Measurements from ENCODE around the gene EPC2.

The EPC2 gene

DNA sequence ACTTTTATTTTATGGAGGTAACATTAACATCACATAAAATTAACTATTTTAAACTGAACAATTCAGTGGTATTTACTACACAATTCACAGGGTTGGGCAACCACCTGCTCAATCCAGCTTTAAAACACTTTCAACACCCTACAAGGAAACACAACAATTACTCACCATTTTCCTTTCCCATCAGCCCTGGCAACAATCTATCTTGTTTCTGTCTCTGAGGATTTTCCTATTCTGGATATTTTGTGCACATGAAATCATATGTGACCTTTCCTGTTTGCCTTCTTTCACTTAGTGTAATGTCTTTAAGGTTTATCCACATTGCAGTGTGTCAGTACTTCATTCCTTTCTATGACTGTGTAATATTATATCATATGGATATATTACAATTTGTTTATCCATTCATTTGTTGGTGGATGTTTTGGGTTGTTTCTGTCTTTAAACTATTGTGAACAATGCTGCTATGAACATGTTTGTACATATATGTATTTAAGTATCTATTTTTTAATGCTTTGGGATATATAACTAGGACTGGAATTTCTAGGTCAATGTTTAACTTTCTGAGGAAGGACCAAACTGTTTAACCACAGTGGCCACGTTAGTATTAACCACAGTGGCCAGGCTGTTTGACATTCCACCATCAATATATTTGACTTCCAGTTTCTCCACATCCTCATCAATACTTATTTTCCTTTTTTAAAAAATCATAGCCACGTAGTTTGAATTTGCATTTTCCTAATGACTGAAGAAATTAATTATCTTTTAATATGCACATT is 158.1 kb downstream of the EPC2 start:
- H3K36me3 Mint-ChIP-seq (ENCODE audit: low read depth): no peaks in the 10 kb centered on the region
- no peaks in the 10 kb centered on the region for H3K4me1 Mint-ChIP-seq (ENCODE audit: low read depth)
- H3K4me3 Mint-ChIP-seq: no peak overlapping the region
- no peaks in the 10 kb centered on the region for H3K27me3 Mint-ChIP-seq
- no peak overlapping the region for H3K27ac Mint-ChIP-seq
- peaks cover 15% of the 10 kb centered on the region for H3K9me3 Mint-ChIP-seq
- intact Hi-C loops (cut with micrococcal nuclease): no loop called here

DNA sequence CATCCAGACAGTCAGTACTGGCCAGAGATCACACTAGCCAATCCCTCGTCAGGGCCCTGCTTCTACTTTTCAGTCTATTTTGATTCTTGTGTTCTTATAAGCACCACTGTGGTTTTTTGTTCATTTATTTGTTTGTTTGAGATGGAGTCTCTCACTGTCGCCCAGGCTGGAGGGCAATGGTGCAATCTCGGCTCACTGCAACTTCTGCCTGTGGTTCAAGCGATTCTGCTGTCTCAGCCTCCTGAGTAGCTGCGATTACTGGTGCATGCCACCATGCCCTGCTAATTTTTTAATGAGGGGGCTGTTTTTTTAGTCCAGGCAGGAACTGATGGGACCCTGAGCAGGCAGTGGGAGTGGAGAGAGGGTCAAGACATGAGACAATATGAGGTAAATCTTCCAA is 165.5 kb downstream of the EPC2 start:
- intact Hi-C loops (cut with micrococcal nuclease): no loop called here
- Mint-ChIP-seq H3K9me3 (peaks cover 15% of the 10 kb centered on the region), H3K4me1 (ENCODE audit: low read depth) (no peaks in the 10 kb centered on the region), H3K27ac (no peak overlapping the region), H3K4me3 (no peak overlapping the region), H3K36me3 (ENCODE audit: low read depth) (no peaks in the 10 kb centered on the region), H3K27me3 (no peaks in the 10 kb centered on the region)

DNA sequence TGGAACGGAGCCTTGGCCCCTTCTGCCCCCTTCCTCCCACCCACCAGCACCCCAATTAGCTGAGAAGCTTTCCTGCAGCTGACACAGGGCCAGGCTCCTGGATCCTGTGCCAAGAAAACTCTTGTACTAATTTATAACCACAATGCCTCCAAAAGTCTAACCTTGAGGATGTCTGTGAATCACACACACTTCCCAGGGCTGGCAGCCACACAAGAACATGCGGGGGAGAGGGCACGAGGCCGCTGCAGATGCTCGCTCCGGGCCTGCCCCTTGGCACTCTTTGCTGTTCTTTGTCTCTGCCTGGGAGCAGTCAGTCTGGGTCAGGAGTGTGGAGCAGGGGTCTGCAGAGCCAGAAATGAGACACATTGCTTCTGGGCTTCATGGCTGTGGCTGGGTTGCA is 167.8 kb downstream of the EPC2 start:
- no peak overlapping the region for H3K27ac Mint-ChIP-seq
- H3K36me3 Mint-ChIP-seq (ENCODE audit: low read depth): no peaks in the 10 kb centered on the region
- peaks cover 3% of the 10 kb centered on the region for H3K4me1 Mint-ChIP-seq (ENCODE audit: low read depth)
- intact Hi-C loops (cut with micrococcal nuclease): no loop called here
- peaks cover 10% of the 10 kb centered on the region for H3K27me3 Mint-ChIP-seq
- H3K4me3 Mint-ChIP-seq: no peak overlapping the region
- no peaks in the 10 kb centered on the region for H3K9me3 Mint-ChIP-seq

DNA sequence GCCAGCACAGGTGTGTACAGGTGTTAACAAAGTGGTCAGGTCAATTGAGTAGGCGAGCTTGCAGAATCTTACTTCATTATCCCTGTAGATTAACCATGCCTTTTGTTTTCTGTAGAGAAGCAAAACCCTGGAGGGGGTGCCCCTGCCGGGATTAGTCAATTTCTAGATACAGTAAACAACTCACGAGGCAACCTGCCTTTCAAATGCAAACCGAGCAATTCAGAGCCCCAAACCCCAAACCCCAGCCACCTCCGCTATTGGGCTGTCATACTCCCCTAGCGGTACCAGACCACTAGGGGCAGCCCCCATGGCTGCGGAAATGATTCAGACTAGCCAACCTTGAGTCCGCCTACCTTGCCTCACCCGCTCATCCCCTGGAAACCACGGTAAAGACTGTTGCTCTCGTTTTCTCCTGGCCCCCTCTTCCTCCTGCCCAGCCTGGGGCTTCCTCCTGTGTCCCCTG is 169.1 kb downstream of the EPC2 start:
- Mint-ChIP-seq H3K27me3 (peaks cover 15% of the 10 kb centered on the region), H3K4me1 (ENCODE audit: low read depth) (peaks cover 6% of the 10 kb centered on the region), H3K4me3 (no peak overlapping the region), H3K27ac (no peak overlapping the region), H3K9me3 (no peaks in the 10 kb centered on the region), H3K36me3 (ENCODE audit: low read depth) (no peaks in the 10 kb centered on the region)
- intact Hi-C loops (cut with micrococcal nuclease): no loop called here

DNA sequence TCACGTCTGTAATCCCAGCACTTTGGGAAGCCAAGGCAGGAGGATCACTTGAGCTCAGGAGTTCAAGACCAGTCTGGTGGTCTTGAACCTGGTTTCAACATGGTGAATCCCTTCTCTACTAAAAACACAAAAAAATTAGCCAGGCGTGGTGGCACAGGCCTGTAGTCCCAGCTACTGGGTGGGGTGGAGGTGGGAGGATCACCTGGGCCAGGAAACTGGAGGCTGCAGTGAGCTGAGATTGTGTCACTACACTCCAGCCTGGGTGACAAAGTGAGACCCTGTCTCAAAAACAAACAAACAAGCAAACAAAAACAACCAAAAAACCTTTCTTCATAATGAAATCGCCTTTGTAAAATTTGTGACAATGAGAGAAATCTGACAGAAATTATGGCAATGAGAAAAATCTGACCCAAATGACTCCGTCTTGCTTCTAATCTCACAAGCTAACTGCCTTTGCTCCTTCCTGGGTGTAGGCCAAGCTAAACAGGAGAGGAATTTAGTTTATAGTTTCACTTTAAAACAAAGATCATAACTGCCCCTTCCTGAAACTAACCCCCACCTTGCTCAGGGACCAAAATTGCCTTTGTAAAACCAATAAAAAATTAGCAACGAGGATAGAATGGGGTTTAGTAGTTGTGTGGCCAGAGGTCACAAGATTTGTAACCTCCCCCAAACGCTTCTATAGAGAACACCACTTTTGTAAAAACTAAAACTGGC is 169.8 kb downstream of the EPC2 start:
- no peak overlapping the region for H3K4me3 Mint-ChIP-seq
- intact Hi-C loops (cut with micrococcal nuclease): no loop called here
- no peaks in the 10 kb centered on the region for H3K9me3 Mint-ChIP-seq
- H3K4me1 Mint-ChIP-seq (ENCODE audit: low read depth): peaks cover 6% of the 10 kb centered on the region
- H3K27me3 Mint-ChIP-seq: peaks cover 15% of the 10 kb centered on the region
- H3K27ac Mint-ChIP-seq: no peak overlapping the region
- H3K36me3 Mint-ChIP-seq (ENCODE audit: low read depth): no peaks in the 10 kb centered on the region

DNA sequence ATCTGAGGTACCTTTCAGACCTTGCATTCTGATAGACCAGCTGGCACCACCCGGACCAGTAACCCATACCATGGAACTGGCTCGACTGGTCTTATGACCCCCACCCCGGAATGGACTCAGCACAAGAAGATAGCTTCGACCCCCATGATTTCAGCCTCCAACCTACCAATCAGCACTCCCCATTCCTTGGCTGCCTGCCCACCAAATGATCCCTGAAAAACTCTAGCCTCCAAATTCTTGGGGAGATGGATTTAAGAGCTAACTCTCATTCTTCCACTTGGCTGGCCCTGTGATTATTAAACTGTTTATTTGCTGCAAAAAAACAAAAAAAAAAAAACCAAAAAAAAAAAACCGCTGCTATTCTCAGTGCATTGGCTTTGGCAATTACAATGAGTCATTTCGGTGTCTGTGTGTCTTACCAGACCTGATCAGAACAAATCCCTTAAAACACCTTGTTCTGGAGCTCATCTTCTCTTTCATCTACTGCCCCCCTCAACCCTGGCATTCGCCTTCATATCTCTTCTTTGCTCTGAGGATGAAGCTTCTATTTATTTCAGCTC is 170.4 kb downstream of the EPC2 start:
- Mint-ChIP-seq H3K36me3 (ENCODE audit: low read depth) (no peaks in the 10 kb centered on the region), H3K27me3 (peaks cover 15% of the 10 kb centered on the region), H3K4me3 (no peak overlapping the region), H3K9me3 (no peaks in the 10 kb centered on the region), H3K27ac (no peak overlapping the region), H3K4me1 (ENCODE audit: low read depth) (peaks cover 6% of the 10 kb centered on the region)
- intact Hi-C loops (cut with micrococcal nuclease): no loop called here

DNA sequence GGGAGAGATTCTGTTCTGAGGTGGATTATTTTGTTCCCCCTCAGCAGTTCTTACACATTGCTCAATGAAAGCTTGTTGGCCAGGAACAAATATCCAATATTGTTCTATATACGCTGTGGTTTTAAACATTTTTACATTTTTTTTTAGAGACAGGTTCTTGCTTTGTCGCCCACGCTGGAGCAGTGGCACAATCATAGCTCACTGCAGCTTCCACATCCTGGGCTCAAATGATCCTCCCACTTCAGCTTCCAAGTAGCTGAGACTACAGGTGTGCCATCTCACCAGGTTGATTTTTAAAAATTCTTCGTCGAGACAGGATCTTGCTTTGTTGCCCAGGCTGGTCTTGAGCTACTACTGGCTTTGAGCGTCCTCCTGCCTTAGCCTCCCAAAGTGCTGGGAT is 171.6 kb downstream of the EPC2 start:
- Mint-ChIP-seq H3K9me3 (no peaks in the 10 kb centered on the region), H3K36me3 (ENCODE audit: low read depth) (no peaks in the 10 kb centered on the region), H3K4me3 (no peak overlapping the region), H3K27ac (no peak overlapping the region), H3K4me1 (ENCODE audit: low read depth) (peaks cover 6% of the 10 kb centered on the region), H3K27me3 (peaks cover 15% of the 10 kb centered on the region)
- intact Hi-C loops (cut with micrococcal nuclease): no loop called here

DNA sequence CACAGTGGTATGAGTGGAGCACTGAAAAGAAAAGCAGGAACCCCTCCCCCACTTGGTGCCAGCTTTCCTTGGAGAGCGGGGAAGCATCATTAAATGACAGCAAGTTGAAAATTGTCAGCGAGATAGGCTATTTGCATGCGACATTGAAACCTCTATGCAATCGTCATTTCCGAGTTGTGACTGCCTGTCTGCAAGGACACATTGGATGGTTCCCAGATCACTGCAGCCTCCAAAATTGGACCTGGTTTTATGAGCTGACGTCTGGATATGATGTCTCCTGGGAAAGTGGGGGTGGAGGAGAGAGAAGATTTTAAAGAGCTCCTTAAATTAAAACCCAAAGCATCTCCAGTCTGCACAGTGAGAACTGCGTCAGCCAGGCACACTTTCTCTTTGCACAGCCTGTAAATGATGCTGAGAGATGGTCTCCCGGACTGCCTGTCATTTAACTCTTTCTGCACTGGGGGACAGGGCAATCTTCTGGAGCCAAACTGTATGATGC is 172.7 kb downstream of the EPC2 start:
- Mint-ChIP-seq H3K9me3 (no peaks in the 10 kb centered on the region), H3K27me3 (peaks cover 15% of the 10 kb centered on the region), H3K4me3 (no peak overlapping the region), H3K27ac (no peak overlapping the region), H3K4me1 (ENCODE audit: low read depth) (peaks cover 6% of the 10 kb centered on the region), H3K36me3 (ENCODE audit: low read depth) (no peaks in the 10 kb centered on the region)
- intact Hi-C loops (cut with micrococcal nuclease): no loop called here

DNA sequence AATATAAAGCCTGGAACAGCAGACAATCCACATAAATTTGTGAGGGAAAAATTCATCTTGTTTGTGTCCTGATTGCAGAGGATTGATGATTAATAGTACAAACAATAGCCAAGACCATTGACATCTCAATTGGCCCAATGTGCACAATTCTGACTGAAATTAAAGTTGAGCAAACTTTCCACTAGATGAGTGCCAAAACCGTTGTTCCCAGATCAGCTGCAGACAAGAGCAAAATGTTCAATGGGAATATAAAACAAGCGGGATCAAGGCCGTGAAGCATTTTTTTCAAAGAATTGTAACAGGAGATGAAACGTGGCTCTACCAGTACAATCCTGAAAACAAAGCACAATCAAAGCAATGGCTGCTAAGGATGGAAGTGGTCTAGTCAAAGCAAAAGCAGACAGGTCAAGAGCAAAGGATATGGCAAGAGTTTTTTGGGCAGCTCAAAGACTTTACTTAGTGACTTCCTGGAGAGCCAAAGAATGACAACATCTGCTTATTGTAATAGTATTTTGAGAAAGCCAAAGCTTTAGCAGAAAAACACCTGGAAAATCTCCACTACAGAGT is 174.6 kb downstream of the EPC2 start:
- Mint-ChIP-seq H3K4me3 (no peak overlapping the region), H3K4me1 (ENCODE audit: low read depth) (peaks cover 6% of the 10 kb centered on the region), H3K27ac (no peak overlapping the region), H3K27me3 (peaks cover 15% of the 10 kb centered on the region), H3K9me3 (no peaks in the 10 kb centered on the region), H3K36me3 (ENCODE audit: low read depth) (no peaks in the 10 kb centered on the region)
- intact Hi-C loops (cut with micrococcal nuclease): no loop called here

DNA sequence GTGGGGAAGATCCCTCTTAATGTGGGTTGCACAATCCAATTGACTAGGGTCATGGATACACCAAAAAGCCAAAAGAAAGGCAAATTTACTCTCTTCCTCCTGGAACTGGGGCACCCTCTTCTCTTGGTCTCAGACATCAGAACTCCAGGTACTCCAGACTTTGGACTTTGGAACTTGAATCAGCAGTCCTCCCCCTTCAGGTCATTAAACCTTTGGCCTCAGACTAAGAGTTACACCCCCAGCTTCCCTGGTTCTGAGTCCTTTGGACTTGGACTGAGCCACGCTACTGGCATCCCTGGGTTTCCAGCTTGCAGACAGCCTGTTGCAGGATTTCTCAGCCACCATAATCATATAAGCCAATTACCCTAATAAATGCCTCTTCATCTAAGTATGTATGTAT is 179.6 kb downstream of the EPC2 start:
- no peaks in the 10 kb centered on the region for H3K27me3 Mint-ChIP-seq
- H3K9me3 Mint-ChIP-seq: no peaks in the 10 kb centered on the region
- intact Hi-C loops (cut with micrococcal nuclease): no loop called here
- H3K36me3 Mint-ChIP-seq (ENCODE audit: low read depth): no peaks in the 10 kb centered on the region
- no peak overlapping the region for H3K27ac Mint-ChIP-seq
- H3K4me1 Mint-ChIP-seq (ENCODE audit: low read depth): no peaks in the 10 kb centered on the region
- no peak overlapping the region for H3K4me3 Mint-ChIP-seq

DNA sequence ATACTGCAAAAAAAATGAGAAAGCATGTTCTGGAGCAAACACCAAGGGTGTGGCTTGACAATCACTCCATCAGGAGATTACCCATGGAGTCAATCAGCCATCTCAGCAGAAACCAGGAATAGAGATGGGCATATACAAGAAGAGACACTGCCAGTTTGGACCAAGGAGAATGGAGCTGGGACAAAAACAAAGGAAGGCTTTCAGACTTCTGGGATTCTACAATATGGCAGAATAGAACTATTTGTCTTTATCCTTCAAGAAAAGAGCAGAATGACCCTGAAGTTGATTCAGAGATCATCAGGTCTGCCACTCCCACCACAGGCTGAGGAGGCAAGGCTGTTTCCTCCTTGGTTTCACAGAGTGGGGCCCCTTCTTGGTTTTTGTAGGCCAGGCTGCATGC is 182.2 kb downstream of the EPC2 start:
- no peak overlapping the region for H3K4me3 Mint-ChIP-seq
- no peak overlapping the region for H3K27ac Mint-ChIP-seq
- no peaks in the 10 kb centered on the region for H3K27me3 Mint-ChIP-seq
- H3K4me1 Mint-ChIP-seq (ENCODE audit: low read depth): no peaks in the 10 kb centered on the region
- H3K9me3 Mint-ChIP-seq: no peaks in the 10 kb centered on the region
- intact Hi-C loops (cut with micrococcal nuclease): no loop called here
- H3K36me3 Mint-ChIP-seq (ENCODE audit: low read depth): no peaks in the 10 kb centered on the region

DNA sequence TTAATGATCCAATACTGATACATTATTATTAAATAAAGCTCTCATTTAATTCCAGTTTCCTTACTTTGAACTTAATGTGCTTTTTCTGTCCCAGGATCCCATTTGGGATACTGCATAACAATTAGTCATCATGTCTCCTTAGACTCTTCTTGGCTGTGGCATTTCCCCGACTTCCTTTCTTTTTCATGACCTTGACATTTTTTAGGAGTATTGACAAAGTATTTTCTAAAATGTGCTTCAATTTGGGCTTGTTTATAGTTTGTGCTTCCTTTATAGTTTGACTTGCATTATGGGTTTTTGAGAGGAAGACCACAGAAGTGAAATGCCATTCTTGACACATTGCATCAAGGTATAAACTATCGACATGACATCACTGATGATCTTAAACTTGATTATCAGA is 184.4 kb downstream of the EPC2 start:
- Mint-ChIP-seq H3K4me1 (ENCODE audit: low read depth) (no peaks in the 10 kb centered on the region), H3K36me3 (ENCODE audit: low read depth) (no peaks in the 10 kb centered on the region), H3K27ac (no peak overlapping the region), H3K9me3 (no peaks in the 10 kb centered on the region), H3K27me3 (no peaks in the 10 kb centered on the region), H3K4me3 (no peak overlapping the region)
- intact Hi-C loops (cut with micrococcal nuclease): no loop called here

DNA sequence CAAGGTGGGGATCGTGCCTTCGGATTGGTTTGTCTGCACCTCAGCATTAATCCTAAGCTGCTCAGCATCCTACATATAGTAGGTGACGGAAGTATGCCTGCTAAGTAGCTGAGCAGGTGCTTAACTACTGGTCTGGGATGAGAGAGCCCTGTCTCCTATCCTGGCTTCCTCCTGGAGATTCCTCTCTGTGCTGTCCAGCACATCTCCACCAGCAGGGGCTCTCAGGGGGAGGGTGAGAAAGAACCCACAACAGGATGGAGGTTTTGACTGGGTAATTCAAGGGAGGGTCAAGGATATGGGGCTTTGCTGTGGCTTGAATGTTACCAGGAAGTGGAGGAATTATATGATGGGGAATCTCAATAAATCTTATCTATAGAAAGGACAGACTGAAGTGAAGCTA is 185.1 kb downstream of the EPC2 start:
- H3K27ac Mint-ChIP-seq: no peak overlapping the region
- no peaks in the 10 kb centered on the region for H3K9me3 Mint-ChIP-seq
- H3K36me3 Mint-ChIP-seq (ENCODE audit: low read depth): no peaks in the 10 kb centered on the region
- no peaks in the 10 kb centered on the region for H3K27me3 Mint-ChIP-seq
- intact Hi-C loops (cut with micrococcal nuclease): no loop called here
- no peaks in the 10 kb centered on the region for H3K4me1 Mint-ChIP-seq (ENCODE audit: low read depth)
- H3K4me3 Mint-ChIP-seq: no peak overlapping the region

DNA sequence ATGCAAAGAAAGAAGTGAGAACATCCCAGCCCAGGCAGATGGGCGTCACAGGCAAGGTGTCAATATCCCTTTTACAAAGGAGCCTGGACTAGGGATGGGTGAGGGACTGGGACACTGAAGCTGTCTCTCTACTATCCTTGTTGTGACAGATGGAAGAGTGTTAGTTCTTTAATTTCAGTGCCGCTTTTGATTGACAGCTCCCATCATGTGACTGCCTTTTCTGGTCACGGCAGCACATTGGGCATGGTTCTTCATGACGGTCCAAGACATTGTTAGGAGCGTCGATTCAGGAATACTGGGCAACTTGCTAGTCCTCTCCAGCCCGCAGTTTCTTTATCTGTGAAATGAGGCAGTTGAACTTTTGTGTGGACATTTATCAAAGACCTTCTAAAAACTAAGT is 188.1 kb downstream of the EPC2 start:
- H3K4me1 Mint-ChIP-seq (ENCODE audit: low read depth): no peaks in the 10 kb centered on the region
- intact Hi-C loops (cut with micrococcal nuclease): no loop called here
- no peak overlapping the region for H3K4me3 Mint-ChIP-seq
- H3K27ac Mint-ChIP-seq: no peak overlapping the region
- no peaks in the 10 kb centered on the region for H3K9me3 Mint-ChIP-seq
- no peaks in the 10 kb centered on the region for H3K36me3 Mint-ChIP-seq (ENCODE audit: low read depth)
- H3K27me3 Mint-ChIP-seq: peaks cover 2% of the 10 kb centered on the region

Data from dendritic cell treated with granulocyte-macrophage colony-stimulating factor and Interleukin-4, amounts not matched to agents 40 ng/mL and 50 ng/mL, for 4 days (primary cell).